GM19035 (cell line): ENCODE data around the gene CAMTA1.
"Not testable (repeated sequence)": the region's sequence is repeated elsewhere in the genome, so short reads cannot be mapped to it uniquely, and the experiment has no call there.

Source experiments
- ATAC-seq: cut with Tn5 transposase; IDR thresholded peaks from one replicate; pipeline ENCODE4 v1.9.1; 2021; ENCODE audit not compliant: unreplicated experiment

The CAMTA1 gene

GRCh38 chr1:7375329-7375728 lies 590.1 kb downstream of the CAMTA1 start:
- ATAC-seq, result no peak

- no peak for ATAC-seq
These were observed 590.8 kb downstream of the CAMTA1 start for GRCh38 chr1:7375781-7376660.

DNA sequence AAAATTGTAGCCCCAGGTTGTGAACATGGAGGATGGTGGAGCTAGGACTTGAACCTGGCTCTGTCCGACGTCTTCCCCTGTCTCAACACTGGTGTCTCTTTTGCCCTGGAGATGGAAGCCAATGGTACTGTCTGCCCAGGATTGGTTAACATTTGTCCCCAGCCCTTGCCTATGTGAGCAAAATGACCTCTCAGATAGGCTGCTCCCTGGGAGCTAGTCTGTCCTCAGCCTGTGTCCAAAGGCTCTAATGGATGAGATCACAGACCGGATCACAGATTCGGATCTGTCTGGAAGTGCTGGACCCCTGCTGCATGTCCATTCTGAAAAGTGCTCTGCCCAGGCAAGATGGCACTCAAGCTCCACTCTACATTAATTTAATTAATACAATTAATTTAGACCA lies 591.4 kb downstream of the CAMTA1 start:
- ATAC-seq, result no peak

DNA sequence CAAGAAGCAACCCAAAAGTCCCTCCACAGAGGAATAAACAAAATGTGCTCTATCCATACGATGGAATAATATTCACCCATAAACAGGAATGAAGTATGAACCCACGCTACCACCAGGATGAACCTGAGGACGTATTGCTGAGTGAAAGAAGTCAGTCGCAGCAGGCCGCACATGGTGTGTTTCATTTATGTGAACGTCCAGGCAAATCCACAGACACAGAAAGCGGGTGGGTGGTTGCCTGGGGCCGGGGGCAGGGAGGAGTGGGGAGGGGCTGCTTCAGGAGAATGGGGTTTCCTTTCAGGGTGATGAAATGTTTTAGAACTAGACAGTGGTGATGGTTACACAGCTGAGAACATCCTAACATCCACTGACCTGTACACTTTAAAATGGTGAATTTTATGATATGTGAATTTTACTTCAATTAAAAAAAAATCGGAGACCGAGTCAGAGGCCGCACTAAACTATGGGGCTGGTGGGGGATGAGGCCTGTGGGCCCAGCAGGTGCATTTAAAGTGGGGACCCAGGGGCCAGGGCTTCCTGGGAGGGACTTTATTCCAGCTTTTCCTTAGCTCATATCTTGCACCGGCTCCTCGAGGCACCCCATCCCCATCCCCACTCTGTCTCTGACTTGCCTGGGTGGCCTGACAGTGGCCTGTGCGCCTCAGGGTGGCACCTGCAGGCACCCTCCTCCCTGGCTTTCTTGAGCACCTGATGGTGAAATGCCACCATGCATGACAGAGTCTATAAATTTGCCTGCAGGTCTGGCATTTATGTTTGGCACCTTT lies 593.3 kb downstream of the CAMTA1 start:
- ATAC-seq, result no peak

DNA sequence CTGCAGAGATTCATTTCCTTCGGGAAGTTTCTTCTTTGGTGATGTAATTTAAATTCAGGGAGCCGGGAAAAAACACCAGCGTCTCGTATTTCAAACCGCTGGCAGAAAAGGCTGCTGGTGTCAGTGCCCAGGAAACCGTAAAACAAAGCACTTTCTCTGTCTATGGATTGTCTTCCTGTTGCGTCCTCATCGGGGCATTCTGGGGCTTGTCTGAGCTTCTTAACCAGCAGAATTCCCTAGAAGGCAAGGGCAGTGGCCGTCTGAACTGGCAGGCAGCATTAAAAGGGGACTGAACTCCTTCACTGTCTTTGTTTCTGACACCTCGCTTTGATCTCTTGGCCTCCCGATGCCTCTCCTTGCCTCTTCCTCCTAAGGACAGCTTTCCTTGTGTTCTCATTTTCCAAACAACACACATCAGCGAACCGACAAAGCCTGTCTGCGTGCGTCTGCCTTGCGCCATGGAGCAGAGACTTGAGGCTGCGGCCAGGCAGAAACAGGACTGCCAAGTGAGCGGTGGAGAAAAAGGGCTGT lies 594.3 kb downstream of the CAMTA1 start:
- ATAC-seq, result no peak

GRCh38 chr1:7380068-7380467 lies 594.8 kb downstream of the CAMTA1 start:
- not testable (repeated sequence) for ATAC-seq

- ATAC-seq, result no peak
These were observed 595.5 kb downstream of the CAMTA1 start for GRCh38 chr1:7380712-7381111.

DNA sequence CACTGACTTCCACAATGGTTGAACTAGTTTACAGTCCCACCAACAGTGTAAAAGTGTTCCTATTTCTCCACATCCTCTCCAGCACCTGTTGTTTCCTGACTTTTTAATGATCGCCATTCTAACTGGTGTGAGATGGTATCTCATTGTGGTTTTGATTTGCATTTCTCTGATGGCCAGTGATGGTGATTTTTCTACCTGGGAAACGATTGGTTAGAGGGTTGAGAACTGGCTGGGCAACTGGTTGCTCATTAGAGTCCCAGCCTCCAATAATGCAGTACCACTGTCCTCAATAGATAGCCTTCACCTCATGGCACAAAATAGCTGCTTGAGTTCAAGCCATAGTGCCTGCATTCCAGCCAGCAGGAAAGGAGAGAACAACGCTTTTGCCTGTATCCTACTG lies 596.5 kb downstream of the CAMTA1 start:
- not testable (repeated sequence) for ATAC-seq

DNA sequence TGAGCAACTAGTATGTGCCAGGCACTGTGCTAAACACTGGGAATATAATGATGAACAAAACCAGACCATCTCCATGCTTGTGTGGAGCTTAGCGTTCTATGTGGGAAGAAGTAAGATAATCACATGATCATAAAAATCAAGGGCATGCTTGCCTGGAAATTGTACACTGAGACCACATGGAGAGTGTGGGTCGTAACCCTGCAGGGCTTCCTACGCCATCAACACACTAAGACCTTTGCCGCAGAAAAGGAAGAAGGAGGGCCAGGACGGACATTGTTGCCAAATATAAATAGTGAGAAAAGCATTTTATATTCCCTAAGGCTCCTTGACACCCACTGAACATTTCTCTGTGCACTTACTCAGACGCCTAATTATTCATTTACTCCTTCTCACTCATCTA lies 597.7 kb downstream of the CAMTA1 start:
- no peak for ATAC-seq

GRCh38 chr1:7383671-7384520 lies 598.6 kb downstream of the CAMTA1 start:
- no peak for ATAC-seq

- no peak for ATAC-seq
These were observed 599.4 kb downstream of the CAMTA1 start for GRCh38 chr1:7384679-7385078.

- ATAC-seq, result no peak
These were observed 600.4 kb downstream of the CAMTA1 start for GRCh38 chr1:7385471-7386225.

- ATAC-seq, result no peak
These were observed 601.2 kb downstream of the CAMTA1 start for GRCh38 chr1:7386226-7387052.

DNA sequence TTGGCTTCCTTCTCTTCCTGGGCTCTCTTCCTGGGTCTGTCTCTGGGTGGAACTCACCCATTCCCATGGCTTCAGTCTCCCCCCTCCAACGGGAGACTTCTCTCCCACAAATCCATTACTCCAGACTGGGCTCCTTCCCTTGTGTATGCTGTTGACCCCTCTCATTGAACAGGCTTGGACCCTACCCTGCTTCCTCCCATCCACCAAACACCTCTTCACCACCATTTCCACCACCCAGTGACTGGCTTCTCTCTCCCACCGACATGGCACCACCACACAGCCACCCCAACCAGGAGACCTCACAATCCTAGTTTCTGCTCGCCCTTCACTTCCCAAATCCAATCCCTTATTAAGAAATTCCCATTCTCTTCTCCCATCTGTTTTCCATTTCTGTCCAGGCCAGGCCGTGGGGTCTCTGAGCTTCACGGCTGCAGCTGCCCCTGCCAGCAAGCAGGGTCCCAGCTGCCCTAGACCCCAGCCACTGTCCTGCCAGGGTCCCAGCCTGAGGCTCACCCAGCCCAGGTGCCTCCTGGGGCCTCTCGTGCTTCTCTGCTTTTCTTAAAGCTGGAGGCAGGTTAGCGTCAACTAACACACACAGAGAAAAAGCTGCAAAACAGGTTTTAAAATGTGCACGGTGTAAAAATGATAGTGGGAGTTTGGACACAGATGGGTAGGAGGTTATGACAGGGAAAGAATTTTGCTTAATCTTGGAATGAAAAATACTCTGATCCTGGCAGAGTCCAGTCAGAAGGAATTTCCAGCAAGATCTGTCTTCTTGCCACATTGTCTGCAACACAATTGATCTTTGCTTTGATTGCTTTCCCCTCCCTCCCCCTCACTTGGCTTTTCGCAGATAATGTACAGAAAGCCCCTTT lies 602.0 kb downstream of the CAMTA1 start:
- ATAC-seq, result no peak

DNA sequence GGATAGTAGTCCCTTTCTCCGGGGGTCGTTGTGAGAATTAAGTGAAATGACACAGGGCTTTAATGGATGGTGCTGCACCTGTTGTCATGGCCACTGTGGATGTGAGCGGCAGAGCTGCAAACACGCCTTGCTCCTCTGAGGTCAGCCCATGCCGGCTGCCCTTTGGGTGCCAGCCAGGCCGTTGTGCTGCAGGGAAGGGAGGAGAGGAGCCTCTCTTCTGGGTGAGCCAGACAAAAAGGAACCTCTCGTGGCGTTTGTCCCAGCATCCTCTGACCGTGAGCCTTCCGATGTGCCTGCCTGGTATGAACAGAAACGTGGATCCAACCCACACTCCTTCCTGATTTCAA lies 602.9 kb downstream of the CAMTA1 start:
- ATAC-seq, result no peak

GRCh38 chr1:7388488-7389185 lies 603.4 kb downstream of the CAMTA1 start:
- ATAC-seq, result no peak

- no peak for ATAC-seq
These were observed 604.1 kb downstream of the CAMTA1 start for GRCh38 chr1:7389201-7389905.
